ENCODE results near the gene RBM47. TPM values are rescaled to one million over a fixed set of nuclear protein-coding genes. Genes with fewer than 3 reads are reported as not detected.
"Not testable (repeated sequence)": the region's sequence is repeated elsewhere in the genome, so short reads cannot be mapped to it uniquely, and the experiment has no call there.

RBM47 gene
- total RNA-seq, 1 donor from 2014 or later, result 0.11 TPM

DNA sequence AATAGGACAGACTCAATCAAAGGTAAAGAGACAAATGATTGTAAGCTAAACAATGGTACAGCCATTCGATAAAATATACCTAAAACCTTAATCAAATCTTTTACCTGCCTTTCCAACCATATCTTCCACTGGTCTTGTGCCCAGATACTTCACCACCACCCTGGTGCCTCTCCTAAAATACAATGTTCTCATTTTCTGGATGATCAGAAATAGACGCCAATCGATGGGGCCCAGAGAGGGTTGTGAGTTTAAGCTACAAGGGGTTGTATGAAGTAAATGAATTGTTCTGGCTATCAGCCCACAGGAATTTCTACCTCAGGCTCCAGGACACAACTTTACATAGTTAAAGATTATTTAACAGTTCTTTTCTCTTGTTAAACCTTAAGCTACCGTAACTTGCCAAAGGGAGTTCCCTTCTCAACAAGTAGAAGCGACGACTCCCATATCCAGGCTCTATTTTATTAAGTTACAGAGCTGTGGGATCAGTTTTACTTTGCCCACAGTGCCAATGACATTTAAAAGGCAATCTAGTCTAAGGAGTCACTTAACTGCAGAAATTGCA, 195.5 kb downstream of the RBM47 start:
- Mint-ChIP-seq H3K4me1 (ENCODE audit: unreplicated experiment) (no peaks in the 10 kb centered on the region), H3K36me3 (ENCODE audit: unreplicated experiment) (no peaks in the 10 kb centered on the region), H3K4me3 (ENCODE audit: unreplicated experiment) (no peak overlapping the region), H3K27me3 (ENCODE audit: unreplicated experiment) (peaks cover 7% of the 10 kb centered on the region), H3K27ac (ENCODE audit: unreplicated experiment) (no peak overlapping the region), H3K9me3 (ENCODE audit: unreplicated experiment) (no peaks in the 10 kb centered on the region)
- no peak for DNase-seq (ENCODE audit: extremely low spot score, unreplicated experiment)
- TF ChIP-seq, protein P1, sequence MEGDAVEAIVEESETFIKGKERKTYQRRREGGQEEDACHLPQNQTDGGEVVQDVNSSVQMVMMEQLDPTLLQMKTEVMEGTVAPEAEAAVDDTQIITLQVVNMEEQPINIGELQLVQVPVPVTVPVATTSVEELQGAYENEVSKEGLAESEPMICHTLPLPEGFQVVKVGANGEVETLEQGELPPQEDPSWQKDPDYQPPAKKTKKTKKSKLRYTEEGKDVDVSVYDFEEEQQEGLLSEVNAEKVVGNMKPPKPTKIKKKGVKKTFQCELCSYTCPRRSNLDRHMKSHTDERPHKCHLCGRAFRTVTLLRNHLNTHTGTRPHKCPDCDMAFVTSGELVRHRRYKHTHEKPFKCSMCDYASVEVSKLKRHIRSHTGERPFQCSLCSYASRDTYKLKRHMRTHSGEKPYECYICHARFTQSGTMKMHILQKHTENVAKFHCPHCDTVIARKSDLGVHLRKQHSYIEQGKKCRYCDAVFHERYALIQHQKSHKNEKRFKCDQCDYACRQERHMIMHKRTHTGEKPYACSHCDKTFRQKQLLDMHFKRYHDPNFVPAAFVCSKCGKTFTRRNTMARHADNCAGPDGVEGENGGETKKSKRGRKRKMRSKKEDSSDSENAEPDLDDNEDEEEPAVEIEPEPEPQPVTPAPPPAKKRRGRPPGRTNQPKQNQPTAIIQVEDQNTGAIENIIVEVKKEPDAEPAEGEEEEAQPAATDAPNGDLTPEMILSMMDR (IDR thresholded peaks at IDR 0.05), result no peak

DNA sequence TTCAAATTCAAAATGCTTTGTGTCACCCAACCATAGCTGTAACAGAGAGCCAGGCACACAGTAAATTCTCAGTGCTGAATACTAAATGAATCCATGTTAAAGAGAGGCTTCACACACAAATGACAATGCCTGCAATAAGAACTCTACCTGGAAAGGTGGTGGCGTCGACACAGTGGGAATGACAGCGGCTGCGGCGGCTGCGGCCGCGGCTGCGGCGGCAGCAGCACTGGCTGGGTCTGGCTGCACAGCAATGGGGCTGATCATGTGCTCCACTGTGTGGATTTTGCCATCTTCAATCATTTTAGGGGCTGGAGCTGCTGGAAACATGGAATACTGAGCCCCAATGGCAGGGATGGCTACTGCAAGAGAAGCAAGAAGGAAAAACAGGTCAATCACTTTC, 197.2 kb downstream of the RBM47 start:
- Mint-ChIP-seq H3K4me1 (ENCODE audit: unreplicated experiment) (no peaks in the 10 kb centered on the region), H3K36me3 (ENCODE audit: unreplicated experiment) (no peaks in the 10 kb centered on the region), H3K27me3 (ENCODE audit: unreplicated experiment) (peaks cover 7% of the 10 kb centered on the region), H3K27ac (ENCODE audit: unreplicated experiment) (no peak overlapping the region), H3K9me3 (ENCODE audit: unreplicated experiment) (no peaks in the 10 kb centered on the region), H3K4me3 (ENCODE audit: unreplicated experiment) (no peak overlapping the region)
- TF ChIP-seq, protein P1 (IDR thresholded peaks at IDR 0.05), result no peak
- no peak for DNase-seq (ENCODE audit: extremely low spot score, unreplicated experiment)

DNA sequence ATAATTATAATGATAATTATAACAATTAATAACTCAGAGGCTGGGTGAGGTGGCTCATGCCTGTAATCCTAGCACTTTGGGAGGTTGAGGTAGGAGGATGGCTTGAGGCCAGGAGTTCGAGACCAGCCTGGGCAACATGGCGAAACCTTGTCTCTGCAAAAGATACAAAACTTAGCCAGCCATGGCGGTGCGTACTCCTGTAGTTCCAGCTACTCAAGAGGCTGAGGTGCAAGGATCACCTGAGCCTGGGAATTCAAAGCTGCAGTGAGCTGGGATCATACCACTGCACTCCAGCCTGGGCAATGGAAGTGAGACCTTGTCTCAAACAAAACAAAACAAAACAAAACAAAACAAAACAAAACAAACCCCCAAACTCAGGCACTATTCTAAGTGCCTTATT, 201.8 kb downstream of the RBM47 start:
- not testable (repeated sequence) for H3K9me3 Mint-ChIP-seq (ENCODE audit: unreplicated experiment); DNase-seq (ENCODE audit: extremely low spot score, unreplicated experiment); H3K36me3 Mint-ChIP-seq (ENCODE audit: unreplicated experiment); H3K27ac Mint-ChIP-seq (ENCODE audit: unreplicated experiment); H3K4me3 Mint-ChIP-seq (ENCODE audit: unreplicated experiment); H3K27me3 Mint-ChIP-seq (ENCODE audit: unreplicated experiment); H3K4me1 Mint-ChIP-seq (ENCODE audit: unreplicated experiment)

DNA sequence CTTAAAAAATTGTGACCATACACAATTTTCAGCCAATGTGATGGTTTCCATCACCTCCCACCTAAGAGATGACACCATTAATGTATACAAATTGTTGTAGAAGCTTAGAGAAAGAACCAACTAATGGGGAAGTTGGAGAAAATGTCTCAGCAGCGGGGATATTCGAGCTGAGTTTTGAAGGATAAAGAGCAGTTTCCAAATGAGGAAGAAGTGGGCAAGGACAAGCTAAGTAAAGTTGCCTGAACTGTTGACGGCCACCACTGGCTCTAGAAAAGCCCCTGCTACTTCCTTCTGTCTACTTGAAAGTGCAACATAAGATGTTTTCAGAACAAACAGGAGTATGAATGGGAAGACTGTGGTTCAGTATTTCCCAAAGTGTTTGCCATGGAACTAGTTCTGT, 202.5 kb downstream of the RBM47 start:
- Mint-ChIP-seq H3K27ac (ENCODE audit: unreplicated experiment) (no peak overlapping the region), H3K4me3 (ENCODE audit: unreplicated experiment) (no peak overlapping the region), H3K27me3 (ENCODE audit: unreplicated experiment) (peaks cover 3% of the 10 kb centered on the region), H3K9me3 (ENCODE audit: unreplicated experiment) (no peaks in the 10 kb centered on the region), H3K4me1 (ENCODE audit: unreplicated experiment) (no peaks in the 10 kb centered on the region), H3K36me3 (ENCODE audit: unreplicated experiment) (no peaks in the 10 kb centered on the region)
- TF ChIP-seq, protein P1 (IDR thresholded peaks at IDR 0.05), result no peak
- no peak for DNase-seq (ENCODE audit: extremely low spot score, unreplicated experiment)

DNA sequence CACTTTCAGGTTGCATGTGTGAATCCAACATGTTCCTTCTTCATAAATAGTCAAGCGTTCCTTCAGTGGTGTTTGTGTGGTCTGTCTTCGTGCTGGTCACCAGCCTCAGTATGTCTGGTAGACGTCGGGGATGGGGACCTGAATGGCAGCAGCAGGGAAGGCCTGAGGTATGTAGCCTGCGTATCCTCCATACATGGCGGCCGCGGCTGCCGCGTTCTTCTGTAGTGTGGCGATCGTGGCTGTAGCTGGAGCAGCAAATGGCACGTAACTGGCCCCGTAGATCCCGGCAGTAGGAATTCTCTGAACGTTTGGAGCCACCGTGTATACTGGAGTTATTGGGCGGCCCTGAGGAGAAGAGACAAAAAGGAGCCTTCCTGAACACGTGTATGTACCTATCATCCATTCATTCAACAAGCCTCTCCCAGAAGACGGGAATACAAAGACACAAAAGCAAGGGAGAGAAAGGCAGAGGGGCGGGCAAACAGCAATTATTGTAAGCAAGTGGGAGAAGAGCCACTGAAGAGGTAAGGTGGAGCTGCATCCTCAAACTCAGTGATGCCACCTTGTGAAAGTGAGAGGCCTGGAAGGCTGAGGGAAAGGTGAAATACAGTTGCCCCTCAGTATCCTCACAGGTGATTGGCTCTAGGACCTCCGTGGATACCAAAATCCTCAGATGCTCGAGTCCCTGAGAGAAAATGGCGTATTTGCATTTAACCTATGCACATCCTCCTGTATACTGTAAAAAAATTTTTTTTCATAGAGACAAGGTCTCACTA, 203.7 kb downstream of the RBM47 start:
- H3K27ac Mint-ChIP-seq (ENCODE audit: unreplicated experiment), result no peak overlapping the region
- peaks cover 3% of the 10 kb centered on the region for H3K27me3 Mint-ChIP-seq (ENCODE audit: unreplicated experiment)
- DNase-seq (ENCODE audit: extremely low spot score, unreplicated experiment), result no peak
- H3K4me3 Mint-ChIP-seq (ENCODE audit: unreplicated experiment), result no peak overlapping the region
- TF ChIP-seq, protein P1 (IDR thresholded peaks at IDR 0.05), result no peak
- H3K4me1 Mint-ChIP-seq (ENCODE audit: unreplicated experiment), result no peaks in the 10 kb centered on the region
- no peaks in the 10 kb centered on the region for H3K36me3 Mint-ChIP-seq (ENCODE audit: unreplicated experiment)
- no peaks in the 10 kb centered on the region for H3K9me3 Mint-ChIP-seq (ENCODE audit: unreplicated experiment)

Data from osteocyte (in vitro differentiated cells).